Measurements from ENCODE around the gene TUBA3C.
"Not testable (repeated sequence)": the region's sequence is repeated elsewhere in the genome, so short reads cannot be mapped to it uniquely, and the experiment has no call there.

TUBA3C gene

GRCh38 chr13:19178901-19179593, 2.6 kb downstream of the TUBA3C start:
- TF ChIP-seq ISL1 (CRISPR knock-in tag; IDR thresholded peaks at IDR 0.05) = no peak
- TF ChIP-seq, protein P1, sequence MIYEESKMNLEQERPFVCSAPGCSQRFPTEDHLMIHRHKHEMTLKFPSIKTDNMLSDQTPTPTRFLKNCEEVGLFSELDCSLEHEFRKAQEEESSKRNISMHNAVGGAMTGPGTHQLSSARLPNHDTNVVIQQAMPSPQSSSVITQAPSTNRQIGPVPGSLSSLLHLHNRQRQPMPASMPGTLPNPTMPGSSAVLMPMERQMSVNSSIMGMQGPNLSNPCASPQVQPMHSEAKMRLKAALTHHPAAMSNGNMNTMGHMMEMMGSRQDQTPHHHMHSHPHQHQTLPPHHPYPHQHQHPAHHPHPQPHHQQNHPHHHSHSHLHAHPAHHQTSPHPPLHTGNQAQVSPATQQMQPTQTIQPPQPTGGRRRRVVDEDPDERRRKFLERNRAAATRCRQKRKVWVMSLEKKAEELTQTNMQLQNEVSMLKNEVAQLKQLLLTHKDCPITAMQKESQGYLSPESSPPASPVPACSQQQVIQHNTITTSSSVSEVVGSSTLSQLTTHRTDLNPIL (CRISPR knock-in tag; IDR thresholded peaks at IDR 0.05; ENCODE audit: low read depth) = no peak
- TF ChIP-seq ZFP30 (CRISPR knock-in tag; IDR thresholded peaks at IDR 0.05) = no peak
- TF ChIP-seq ZNF70 (CRISPR knock-in tag; IDR thresholded peaks at IDR 0.05) = no peak
- TF ChIP-seq ZFP3 (CRISPR knock-in tag; IDR thresholded peaks at IDR 0.05) = no peak
- no peak for TF ChIP-seq ARNTL (CRISPR knock-in tag; IDR thresholded peaks at IDR 0.05; ENCODE audit: borderline replicate concordance, low read depth)
- no peak for TF ChIP-seq BACH2 (CRISPR knock-in tag; IDR thresholded peaks at IDR 0.05; ENCODE audit: borderline replicate concordance)
- no peak for TF ChIP-seq OSR1 (CRISPR knock-in tag; IDR thresholded peaks at IDR 0.05)
- no peak for TF ChIP-seq CSDC2 (CRISPR knock-in tag; IDR thresholded peaks at IDR 0.05)
- no peak for TF ChIP-seq PPARA (CRISPR knock-in tag; IDR thresholded peaks at IDR 0.05; ENCODE audit: borderline replicate concordance)
- no peak for TF ChIP-seq ZNF8 (CRISPR knock-in tag; IDR thresholded peaks at IDR 0.05)
- TF ChIP-seq, protein P2, sequence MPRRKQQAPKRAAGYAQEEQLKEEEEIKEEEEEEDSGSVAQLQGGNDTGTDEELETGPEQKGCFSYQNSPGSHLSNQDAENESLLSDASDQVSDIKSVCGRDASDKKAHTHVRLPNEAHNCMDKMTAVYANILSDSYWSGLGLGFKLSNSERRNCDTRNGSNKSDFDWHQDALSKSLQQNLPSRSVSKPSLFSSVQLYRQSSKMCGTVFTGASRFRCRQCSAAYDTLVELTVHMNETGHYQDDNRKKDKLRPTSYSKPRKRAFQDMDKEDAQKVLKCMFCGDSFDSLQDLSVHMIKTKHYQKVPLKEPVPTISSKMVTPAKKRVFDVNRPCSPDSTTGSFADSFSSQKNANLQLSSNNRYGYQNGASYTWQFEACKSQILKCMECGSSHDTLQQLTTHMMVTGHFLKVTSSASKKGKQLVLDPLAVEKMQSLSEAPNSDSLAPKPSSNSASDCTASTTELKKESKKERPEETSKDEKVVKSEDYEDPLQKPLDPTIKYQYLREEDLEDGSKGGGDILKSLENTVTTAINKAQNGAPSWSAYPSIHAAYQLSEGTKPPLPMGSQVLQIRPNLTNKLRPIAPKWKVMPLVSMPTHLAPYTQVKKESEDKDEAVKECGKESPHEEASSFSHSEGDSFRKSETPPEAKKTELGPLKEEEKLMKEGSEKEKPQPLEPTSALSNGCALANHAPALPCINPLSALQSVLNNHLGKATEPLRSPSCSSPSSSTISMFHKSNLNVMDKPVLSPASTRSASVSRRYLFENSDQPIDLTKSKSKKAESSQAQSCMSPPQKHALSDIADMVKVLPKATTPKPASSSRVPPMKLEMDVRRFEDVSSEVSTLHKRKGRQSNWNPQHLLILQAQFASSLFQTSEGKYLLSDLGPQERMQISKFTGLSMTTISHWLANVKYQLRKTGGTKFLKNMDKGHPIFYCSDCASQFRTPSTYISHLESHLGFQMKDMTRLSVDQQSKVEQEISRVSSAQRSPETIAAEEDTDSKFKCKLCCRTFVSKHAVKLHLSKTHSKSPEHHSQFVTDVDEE (CRISPR knock-in tag; IDR thresholded peaks at IDR 0.05) = no peak
- no peak for TF ChIP-seq ESRRG (CRISPR knock-in tag; IDR thresholded peaks at IDR 0.05)
- TF ChIP-seq, protein P3, sequence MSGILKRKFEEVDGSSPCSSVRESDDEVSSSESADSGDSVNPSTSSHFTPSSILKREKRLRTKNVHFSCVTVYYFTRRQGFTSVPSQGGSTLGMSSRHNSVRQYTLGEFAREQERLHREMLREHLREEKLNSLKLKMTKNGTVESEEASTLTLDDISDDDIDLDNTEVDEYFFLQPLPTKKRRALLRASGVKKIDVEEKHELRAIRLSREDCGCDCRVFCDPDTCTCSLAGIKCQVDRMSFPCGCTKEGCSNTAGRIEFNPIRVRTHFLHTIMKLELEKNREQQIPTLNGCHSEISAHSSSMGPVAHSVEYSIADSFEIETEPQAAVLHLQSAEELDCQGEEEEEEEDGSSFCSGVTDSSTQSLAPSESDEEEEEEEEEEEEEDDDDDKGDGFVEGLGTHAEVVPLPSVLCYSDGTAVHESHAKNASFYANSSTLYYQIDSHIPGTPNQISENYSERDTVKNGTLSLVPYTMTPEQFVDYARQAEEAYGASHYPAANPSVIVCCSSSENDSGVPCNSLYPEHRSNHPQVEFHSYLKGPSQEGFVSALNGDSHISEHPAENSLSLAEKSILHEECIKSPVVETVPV (CRISPR knock-in tag; IDR thresholded peaks at IDR 0.05) = no peak
- no peak for TF ChIP-seq POU6F1 (CRISPR knock-in tag; IDR thresholded peaks at IDR 0.05; ENCODE audit: borderline replicate concordance, low read depth)
- ATAC-seq = no peak

GRCh38 chr13:19176981-19177776, 4.4 kb downstream of the TUBA3C start:
- ATAC-seq = not testable (repeated sequence)

GRCh38 chr13:19173752-19174151, 7.9 kb downstream of the TUBA3C start:
- no peak for TF ChIP-seq OSR1 (CRISPR knock-in tag; IDR thresholded peaks at IDR 0.05)
- ATAC-seq = no peak

GRCh38 chr13:19172647-19173030, 9.0 kb downstream of the TUBA3C start:
- TF ChIP-seq ESRRG (CRISPR knock-in tag; IDR thresholded peaks at IDR 0.05) (no peak), BACH2 (CRISPR knock-in tag; IDR thresholded peaks at IDR 0.05; ENCODE audit: borderline replicate concordance) (no peak), TCF4 (CRISPR knock-in tag; IDR thresholded peaks at IDR 0.05; ENCODE audit: borderline replicate concordance) (no peak), SNAI2 (CRISPR knock-in tag; IDR thresholded peaks at IDR 0.05) (no peak), ISL1 (CRISPR knock-in tag; IDR thresholded peaks at IDR 0.05) (no peak), ZFP30 (CRISPR knock-in tag; IDR thresholded peaks at IDR 0.05) (no peak), OSR1 (CRISPR knock-in tag; IDR thresholded peaks at IDR 0.05) (no peak), ARNTL (CRISPR knock-in tag; IDR thresholded peaks at IDR 0.05; ENCODE audit: borderline replicate concordance, low read depth) (no peak), ZC3H10 (CRISPR knock-in tag; IDR thresholded peaks at IDR 0.05) (no peak), RARB (CRISPR knock-in tag; IDR thresholded peaks at IDR 0.05) (no peak)
- TF ChIP-seq, protein P4, sequence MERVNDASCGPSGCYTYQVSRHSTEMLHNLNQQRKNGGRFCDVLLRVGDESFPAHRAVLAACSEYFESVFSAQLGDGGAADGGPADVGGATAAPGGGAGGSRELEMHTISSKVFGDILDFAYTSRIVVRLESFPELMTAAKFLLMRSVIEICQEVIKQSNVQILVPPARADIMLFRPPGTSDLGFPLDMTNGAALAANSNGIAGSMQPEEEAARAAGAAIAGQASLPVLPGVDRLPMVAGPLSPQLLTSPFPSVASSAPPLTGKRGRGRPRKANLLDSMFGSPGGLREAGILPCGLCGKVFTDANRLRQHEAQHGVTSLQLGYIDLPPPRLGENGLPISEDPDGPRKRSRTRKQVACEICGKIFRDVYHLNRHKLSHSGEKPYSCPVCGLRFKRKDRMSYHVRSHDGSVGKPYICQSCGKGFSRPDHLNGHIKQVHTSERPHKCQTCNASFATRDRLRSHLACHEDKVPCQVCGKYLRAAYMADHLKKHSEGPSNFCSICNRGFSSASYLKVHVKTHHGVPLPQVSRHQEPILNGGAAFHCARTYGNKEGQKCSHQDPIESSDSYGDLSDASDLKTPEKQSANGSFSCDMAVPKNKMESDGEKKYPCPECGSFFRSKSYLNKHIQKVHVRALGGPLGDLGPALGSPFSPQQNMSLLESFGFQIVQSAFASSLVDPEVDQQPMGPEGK (CRISPR knock-in tag; IDR thresholded peaks at IDR 0.05; ENCODE audit: borderline replicate concordance) = no peak
- ATAC-seq = no peak

All from SK-N-SH treated with all-trans-retinoic acid at 6 μM for 48 hours (cell line).